Prostate gland (tissue), 2 donors: Measurements from ENCODE around the gene VWF.

Experiments
- POLR2A ChIP-seq: fragments of 450-650 bp; IDR thresholded peaks from one replicate; pipeline ENCODE4 v1.6.1; 2016; ENCODE audit warnings: antibody characterized with exemption, mild to moderate bottlenecking
- POLR2AphosphoS5 ChIP-seq: sonication (generic); formaldehyde crosslinking; IDR thresholded peaks from one replicate; pipeline ENCODE4 v1.6.1; 2017; ENCODE audit warnings: antibody characterized with exemption
- TF ChIP-seq, protein P1 (sequence below), 4 experiments: fragments of 200-600 bp in 2 of 4; fragments of 450-650 bp in 2 of 4; sonication (generic) in 2 of 4; IDR thresholded peaks; 1 replicate in 3 of 4; 2 replicates in 1 of 4; pipeline ENCODE4 v1.5.1; 2016 to 2019; ENCODE audit warnings: antibody characterized with exemption in 4 of 4, mild to moderate bottlenecking in 2 of 4, moderate library complexity in 2 of 4

DNA sequence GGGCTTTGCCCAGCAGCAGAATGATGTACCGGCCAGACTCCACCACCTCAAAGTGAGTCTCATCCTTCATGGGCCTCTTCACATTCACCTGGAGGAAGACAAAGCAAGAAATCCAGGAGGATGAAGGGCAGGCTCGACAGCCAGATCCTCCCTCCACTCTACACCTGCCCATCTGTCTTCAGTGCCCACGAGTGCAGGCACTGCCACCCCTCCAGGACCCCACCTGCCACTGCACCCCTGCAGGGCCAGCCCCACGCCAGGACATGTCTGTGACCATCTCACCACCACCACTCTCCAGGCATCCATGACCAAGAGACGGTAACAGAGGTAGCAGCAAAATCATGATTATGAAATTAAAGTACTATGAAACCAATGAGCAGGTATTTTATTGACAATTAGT is 95.1 kb downstream of the VWF start:
- TF ChIP-seq, protein P1, sequence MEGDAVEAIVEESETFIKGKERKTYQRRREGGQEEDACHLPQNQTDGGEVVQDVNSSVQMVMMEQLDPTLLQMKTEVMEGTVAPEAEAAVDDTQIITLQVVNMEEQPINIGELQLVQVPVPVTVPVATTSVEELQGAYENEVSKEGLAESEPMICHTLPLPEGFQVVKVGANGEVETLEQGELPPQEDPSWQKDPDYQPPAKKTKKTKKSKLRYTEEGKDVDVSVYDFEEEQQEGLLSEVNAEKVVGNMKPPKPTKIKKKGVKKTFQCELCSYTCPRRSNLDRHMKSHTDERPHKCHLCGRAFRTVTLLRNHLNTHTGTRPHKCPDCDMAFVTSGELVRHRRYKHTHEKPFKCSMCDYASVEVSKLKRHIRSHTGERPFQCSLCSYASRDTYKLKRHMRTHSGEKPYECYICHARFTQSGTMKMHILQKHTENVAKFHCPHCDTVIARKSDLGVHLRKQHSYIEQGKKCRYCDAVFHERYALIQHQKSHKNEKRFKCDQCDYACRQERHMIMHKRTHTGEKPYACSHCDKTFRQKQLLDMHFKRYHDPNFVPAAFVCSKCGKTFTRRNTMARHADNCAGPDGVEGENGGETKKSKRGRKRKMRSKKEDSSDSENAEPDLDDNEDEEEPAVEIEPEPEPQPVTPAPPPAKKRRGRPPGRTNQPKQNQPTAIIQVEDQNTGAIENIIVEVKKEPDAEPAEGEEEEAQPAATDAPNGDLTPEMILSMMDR (IDR thresholded peaks at IDR 0.05) = no peak
- TF ChIP-seq POLR2A (no peak), POLR2AphosphoS5 (no peak)
